ENCODE measurements around the gene MTRFR.

The MTRFR gene

GRCh38 chr12:123270214-123271000 lies 37.2 kb downstream of the MTRFR start:
- peak; percentile 45 for DNase-seq (ENCODE audit: low spot score)

GRCh38 chr12:123271001-123271668 lies 37.9 kb downstream of the MTRFR start:
- DNase-seq (ENCODE audit: low spot score), result peak; percentile 72

- DNase-seq (ENCODE audit: low spot score), result no peak
These were observed 39.9 kb downstream of the MTRFR start for GRCh38 chr12:123273166-123273565.

- DNase-seq (ENCODE audit: low spot score), result peak; percentile 58
These were observed 44.9 kb downstream of the MTRFR start for GRCh38 chr12:123278101-123278627.

GRCh38 chr12:123280971-123281370 lies 47.7 kb downstream of the MTRFR start:
- DNase-seq (ENCODE audit: low spot score), result no peak

- no peak for DNase-seq (ENCODE audit: low spot score)
These were observed 48.9 kb downstream of the MTRFR start for GRCh38 chr12:123282111-123282510.

GRCh38 chr12:123283461-123283860 lies 50.2 kb downstream of the MTRFR start:
- no peak for DNase-seq (ENCODE audit: low spot score)

GRCh38 chr12:123284669-123285068 lies 51.4 kb downstream of the MTRFR start:
- DNase-seq (ENCODE audit: low spot score), result no peak

- DNase-seq (ENCODE audit: low spot score), result peak; percentile 35
These were observed 53.6 kb downstream of the MTRFR start for GRCh38 chr12:123286652-123287373.

GRCh38 chr12:123288751-123289346 lies 55.6 kb downstream of the MTRFR start:
- no peak for DNase-seq (ENCODE audit: low spot score)

GRCh38 chr12:123289911-123290310 lies 56.7 kb downstream of the MTRFR start:
- DNase-seq (ENCODE audit: low spot score), result no peak

GRCh38 chr12:123293178-123293760 lies 60.0 kb downstream of the MTRFR start:
- DNase-seq (ENCODE audit: low spot score), result no peak

- no peak for DNase-seq (ENCODE audit: low spot score)
These were observed 71.9 kb downstream of the MTRFR start for GRCh38 chr12:123305136-123305535.

- no peak for DNase-seq (ENCODE audit: low spot score)
These were observed 73.0 kb downstream of the MTRFR start for GRCh38 chr12:123306200-123306599.
